ENCODE data around the gene SHC2.
"Not testable (repeated sequence)": the region's sequence is repeated elsewhere in the genome, so short reads cannot be mapped to it uniquely, and the experiment has no call there.

GRCh38 chr19:422917-423226 lies 38.0 kb downstream of the SHC2 start:
- TF ChIP-seq ZNF565 (CRISPR knock-in tag; conservative IDR thresholded peaks at IDR 0.05; ENCODE audit: low read depth); ARNTL (CRISPR knock-in tag; IDR thresholded peaks at IDR 0.05; ENCODE audit: borderline replicate concordance, low read depth); TOX (CRISPR knock-in tag; IDR thresholded peaks at IDR 0.05; ENCODE audit: borderline replicate concordance); ZNF8 (CRISPR knock-in tag; IDR thresholded peaks at IDR 0.05): not testable (repeated sequence)

Measured in SK-N-SH treated with all-trans-retinoic acid at 6 μM for 48 hours (cell line).